ENCODE data around the gene CDKL1.

Gene CDKL1

GRCh38 chr14:50421499-50421898 is 24.8 kb upstream of the CDKL1 start:
- in situ Hi-C loops (cut with HindIII; ENCODE audit: low sequenced_read_pairs), result no loop called here
- H3K4me3 ChIP-seq (ENCODE audit: low read depth, low read length), result no peak overlapping the region
- DNase-seq (ENCODE audit: low read depth, low spot score), result no peak
- TF ChIP-seq CTCF (IDR thresholded peaks at IDR 0.05; ENCODE audit: low read depth, low read length), result no peak

GRCh38 chr14:50417853-50418252 is 21.2 kb upstream of the CDKL1 start:
- no peak for TF ChIP-seq CTCF (IDR thresholded peaks at IDR 0.05; ENCODE audit: low read depth, low read length)
- in situ Hi-C loops (cut with HindIII; ENCODE audit: low sequenced_read_pairs), result no loop called here
- H3K4me3 ChIP-seq (ENCODE audit: low read depth, low read length), result no peak overlapping the region
- DNase-seq (ENCODE audit: low read depth, low spot score), result peak; percentile 31

DNA sequence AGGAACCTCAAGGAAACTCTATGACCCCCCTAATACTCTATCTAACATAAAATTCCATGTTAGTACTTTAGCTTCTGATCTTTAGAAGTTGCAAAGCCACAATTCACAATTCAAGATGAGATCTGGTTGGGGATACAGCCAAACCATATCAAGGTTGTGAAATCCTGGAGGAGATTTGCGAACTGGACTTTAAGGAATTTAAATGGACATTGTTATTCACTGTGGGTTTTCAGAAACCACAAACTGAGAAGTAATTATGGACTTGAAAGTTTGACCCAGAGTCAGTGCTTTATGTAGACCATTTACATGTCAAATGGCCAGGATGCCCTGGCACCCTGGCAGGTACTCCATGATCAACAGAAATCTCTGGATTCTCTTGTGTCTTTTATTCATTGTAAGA is 14.2 kb upstream of the CDKL1 start:
- in situ Hi-C loops (cut with HindIII; ENCODE audit: low sequenced_read_pairs), result no loop called here
- DNase-seq (ENCODE audit: low read depth, low spot score), result peak; percentile 88
- TF ChIP-seq CTCF (IDR thresholded peaks at IDR 0.05; ENCODE audit: low read depth, low read length), result no peak
- H3K4me3 ChIP-seq (ENCODE audit: low read depth, low read length), result no peak overlapping the region

GRCh38 chr14:50410071-50410470 is 13.4 kb upstream of the CDKL1 start:
- no peak for TF ChIP-seq CTCF (IDR thresholded peaks at IDR 0.05; ENCODE audit: low read depth, low read length)
- in situ Hi-C loops (cut with HindIII; ENCODE audit: low sequenced_read_pairs), result no loop called here
- no peak overlapping the region for H3K4me3 ChIP-seq (ENCODE audit: low read depth, low read length)
- peak; percentile 25 for DNase-seq (ENCODE audit: low read depth, low spot score)

GRCh38 chr14:50407111-50407812 is 10.6 kb upstream of the CDKL1 start:
- no peak for TF ChIP-seq CTCF (IDR thresholded peaks at IDR 0.05; ENCODE audit: low read depth, low read length)
- DNase-seq (ENCODE audit: low read depth, low spot score), result no peak
- no peak overlapping the region for H3K4me3 ChIP-seq (ENCODE audit: low read depth, low read length)
- in situ Hi-C loops (cut with HindIII; ENCODE audit: low sequenced_read_pairs), result no loop called here

DNA sequence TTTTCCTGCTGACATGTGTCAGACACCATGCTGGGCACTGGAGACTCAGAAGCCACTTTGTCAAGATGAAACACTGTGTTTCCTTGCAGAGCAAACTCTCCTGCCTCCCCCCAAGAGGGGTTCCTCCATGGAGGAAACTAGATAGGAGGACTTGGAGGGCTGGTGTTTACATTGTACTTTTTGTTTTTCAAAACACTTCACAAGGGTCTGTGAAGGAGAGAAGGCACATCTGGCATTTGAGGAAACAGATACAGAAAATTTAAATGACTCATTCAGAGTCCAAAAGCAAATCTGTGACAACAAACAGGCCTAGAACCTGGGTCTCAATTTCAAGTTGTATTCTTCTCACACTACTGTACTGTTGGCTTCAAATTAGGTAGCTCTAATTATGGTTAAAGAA is 6.7 kb upstream of the CDKL1 start:
- no peak overlapping the region for H3K4me3 ChIP-seq (ENCODE audit: low read depth, low read length)
- no peak for TF ChIP-seq CTCF (IDR thresholded peaks at IDR 0.05; ENCODE audit: low read depth, low read length)
- DNase-seq (ENCODE audit: low read depth, low spot score), result peak; percentile 33
- in situ Hi-C loops (cut with HindIII; ENCODE audit: low sequenced_read_pairs), result no loop called here
